Measurements from ENCODE around the gene GABBR1. TPM values are rescaled to one million over a fixed set of nuclear protein-coding genes. Genes with fewer than 3 reads are reported as not detected.

Gene GABBR1
- polyA plus RNA-seq, 3 donors: 56.9 to 94.6 (median 89.2) TPM

DNA sequence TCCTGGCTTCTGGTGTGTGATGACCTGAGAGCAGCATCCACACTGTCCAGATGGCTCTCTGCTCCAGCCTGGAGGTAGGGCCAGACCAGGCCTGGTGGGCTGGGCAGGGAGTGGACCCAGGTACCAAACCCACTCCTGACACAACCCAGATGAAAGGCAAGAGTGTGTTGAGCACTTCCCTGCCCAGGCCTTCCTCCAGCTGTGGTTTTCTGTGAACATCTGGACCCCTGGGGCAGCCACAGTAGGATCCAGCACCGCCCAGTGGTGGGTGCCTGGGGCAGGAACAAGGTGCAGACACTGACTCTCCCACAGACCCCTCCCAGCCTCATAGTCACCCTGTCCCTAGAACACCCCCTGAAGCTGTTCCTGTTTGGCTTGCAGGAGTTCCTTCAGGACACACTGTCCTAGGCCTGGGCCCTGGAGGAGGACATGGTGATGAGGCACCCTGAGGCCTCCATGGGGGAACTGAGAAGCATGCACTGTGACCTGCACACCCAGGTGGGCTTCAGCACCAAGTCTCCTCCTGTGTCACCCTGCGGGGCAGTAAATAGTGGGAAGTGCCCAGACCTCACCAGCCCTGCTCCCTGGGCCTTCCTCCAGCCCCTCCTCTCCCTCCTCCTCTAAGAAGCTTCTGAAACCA lies 102.2 kb downstream of the GABBR1 start:
- DNase-seq: no peak

GRCh38 chr6:29529956-29530355 lies 103.0 kb downstream of the GABBR1 start:
- DNase-seq: no peak

DNA sequence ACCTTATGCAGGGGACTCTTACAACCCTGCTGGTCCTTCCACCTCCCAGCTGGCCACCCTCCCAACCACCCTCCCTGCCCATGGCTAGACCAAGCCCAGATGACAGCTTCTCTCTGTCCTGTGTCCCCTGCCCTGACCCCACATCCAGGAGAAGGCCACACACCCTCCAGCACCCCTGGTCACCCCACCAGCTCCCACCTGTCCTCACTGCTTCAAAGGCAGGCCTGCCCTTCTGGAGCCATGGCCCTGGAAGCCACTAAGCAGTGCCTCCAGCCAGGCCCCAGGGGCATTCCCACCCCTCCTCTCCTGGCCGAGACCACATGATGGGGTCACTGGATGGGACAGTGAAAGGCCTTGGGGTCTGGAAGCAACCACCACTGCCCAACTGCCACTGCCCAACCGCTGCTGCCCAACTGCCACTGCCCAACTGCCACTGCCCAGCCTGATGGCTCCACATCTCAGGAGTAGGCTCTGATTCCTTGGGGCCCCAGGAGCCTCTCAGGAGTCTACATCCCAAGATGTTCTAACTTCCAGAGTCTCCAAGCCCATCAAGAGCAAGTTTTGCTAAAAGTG lies 103.9 kb downstream of the GABBR1 start:
- no peak for DNase-seq

GRCh38 chr6:29528300-29528931 lies 104.6 kb downstream of the GABBR1 start:
- no peak for DNase-seq

GRCh38 chr6:29527564-29527963 lies 105.4 kb downstream of the GABBR1 start:
- no peak for DNase-seq

GRCh38 chr6:29527126-29527525 lies 105.9 kb downstream of the GABBR1 start:
- DNase-seq: no peak

- DNase-seq: no peak
Measured at GRCh38 chr6:29525311-29525639, 107.7 kb downstream of the GABBR1 start.

GRCh38 chr6:29524444-29525310 lies 108.3 kb downstream of the GABBR1 start:
- DNase-seq: no peak

DNA sequence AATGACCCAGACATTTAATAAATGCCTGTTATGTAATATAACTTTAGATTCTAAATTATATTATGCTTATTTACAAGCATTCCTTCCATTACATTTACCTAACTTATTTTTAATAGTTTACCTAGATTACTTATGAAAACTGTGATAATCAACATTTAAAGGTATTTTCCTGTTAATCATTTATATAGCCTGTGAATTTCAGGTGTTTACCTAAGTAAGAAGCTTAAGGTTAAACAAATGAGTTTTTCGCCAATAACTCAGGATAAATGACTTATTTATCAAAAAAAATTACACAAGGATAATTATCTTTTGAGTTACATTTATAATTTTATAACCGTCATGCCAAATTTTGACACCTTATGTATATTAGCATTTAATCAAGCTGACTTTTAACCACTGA lies 108.9 kb downstream of the GABBR1 start:
- no peak for DNase-seq

GRCh38 chr6:29522227-29522626 lies 110.8 kb downstream of the GABBR1 start:
- DNase-seq: no peak

DNA sequence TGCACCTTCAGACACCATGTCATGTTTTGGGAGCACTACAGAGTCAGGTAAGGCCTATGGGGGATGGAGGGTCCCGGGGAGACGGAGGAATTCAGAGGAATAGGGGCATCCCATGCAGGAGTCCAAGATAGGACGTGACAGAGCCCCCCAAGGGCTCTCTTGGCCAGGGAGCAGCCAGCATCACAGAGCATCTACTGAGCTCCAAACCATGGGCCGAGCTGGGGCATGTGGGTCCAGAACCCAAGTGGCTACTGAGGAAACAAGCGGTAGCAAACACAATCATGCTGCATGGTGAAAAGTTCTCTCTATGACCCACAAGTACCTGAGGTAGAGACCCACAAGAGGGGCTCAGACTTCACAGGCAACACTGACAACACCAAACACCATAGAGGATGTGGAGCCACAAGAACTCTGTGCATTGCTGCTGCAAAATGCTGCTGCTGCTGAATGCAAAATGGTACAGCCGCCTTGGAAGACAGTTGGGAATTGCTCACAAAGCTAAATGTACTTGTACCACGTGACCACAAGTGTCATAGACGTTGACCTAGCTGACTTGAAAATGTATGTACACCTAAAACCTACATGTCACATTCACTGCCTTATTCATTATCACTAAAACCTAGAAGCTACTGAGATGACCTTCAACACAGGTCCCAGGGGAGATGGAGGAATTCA lies 111.8 kb downstream of the GABBR1 start:
- no peak for DNase-seq

- DNase-seq: no peak
Measured at GRCh38 chr6:29520232-29520631, 112.8 kb downstream of the GABBR1 start.

DNA sequence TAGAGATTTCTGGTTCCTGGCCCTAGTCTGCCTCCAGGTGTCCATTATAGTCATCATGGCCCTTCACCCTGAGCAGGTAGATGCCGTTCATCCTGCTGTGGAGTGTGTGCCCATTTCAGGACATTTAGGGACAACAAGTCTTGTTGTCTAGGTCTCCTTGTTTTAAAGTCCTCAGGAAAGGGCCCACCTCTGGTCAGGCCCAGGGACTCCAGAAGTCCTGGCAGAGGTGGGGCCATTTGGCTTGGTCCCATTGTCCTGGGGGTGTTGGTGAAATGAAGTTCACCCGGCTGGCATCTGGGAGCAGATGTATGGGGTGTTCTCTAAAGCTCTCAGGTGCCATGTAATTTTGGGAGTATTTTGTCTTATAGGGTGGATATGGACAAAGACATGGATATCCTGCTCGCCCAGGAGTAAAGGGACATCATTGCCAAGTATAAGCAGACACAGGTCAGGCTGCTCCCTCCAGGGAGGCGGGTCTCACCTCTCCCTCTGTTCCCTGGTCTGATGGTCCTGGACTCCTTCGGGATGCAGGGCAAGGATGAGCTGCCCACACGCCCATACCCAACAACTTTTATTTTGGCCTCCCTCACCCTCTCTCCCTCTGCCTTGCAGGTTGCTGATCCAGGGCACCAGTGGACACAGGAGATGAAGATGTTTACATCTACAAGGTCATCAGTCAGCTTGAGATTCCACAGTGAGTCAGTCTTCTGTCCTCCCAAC lies 113.5 kb downstream of the GABBR1 start:
- no peak for DNase-seq

DNA sequence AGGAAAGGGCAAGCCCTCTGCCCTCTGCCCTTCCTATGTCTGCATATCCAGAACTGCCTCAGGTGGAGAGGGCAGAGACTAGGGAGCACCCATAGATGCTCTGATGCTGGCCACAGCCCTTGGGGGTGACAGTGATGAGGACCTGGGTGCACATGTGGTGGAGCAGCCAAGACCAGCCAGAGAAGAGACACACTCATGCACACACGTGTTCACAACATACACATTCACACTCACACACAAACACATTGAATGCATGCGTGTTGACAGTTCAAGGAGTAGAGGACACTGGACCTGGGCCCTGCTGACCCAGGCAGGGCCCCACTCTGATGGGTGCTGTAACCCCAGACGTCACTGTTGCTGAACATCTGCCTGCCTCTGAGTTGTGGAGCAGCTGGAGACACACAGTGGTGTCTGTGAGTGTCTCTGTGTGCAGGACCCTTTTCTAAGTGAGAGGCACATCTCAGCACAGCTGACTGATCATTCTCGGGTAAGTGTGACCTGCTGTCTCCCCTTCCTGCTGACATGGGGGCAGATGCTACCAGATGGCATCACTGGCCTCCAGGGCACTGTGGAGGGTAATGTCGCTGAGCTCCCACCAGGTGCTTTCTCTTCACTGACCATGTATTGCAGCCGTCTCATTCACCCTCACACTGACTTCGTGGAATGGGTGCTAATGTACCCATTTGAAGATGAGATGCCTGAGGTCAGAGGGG lies 115.1 kb downstream of the GABBR1 start:
- DNase-seq: no peak

- DNase-seq: no peak
Measured at GRCh38 chr6:29517245-29517644, 115.7 kb downstream of the GABBR1 start.

- DNase-seq: no peak
Measured at GRCh38 chr6:29516108-29516507, 116.9 kb downstream of the GABBR1 start.

- DNase-seq: no peak
Measured at GRCh38 chr6:29510746-29511300, 122.2 kb downstream of the GABBR1 start.

GRCh38 chr6:29510202-29510601 lies 122.8 kb downstream of the GABBR1 start:
- no peak for DNase-seq
